GM12875 (cell line): ENCODE results near the gene DNAH17.

Experiments used
- H3K4me3 ChIP-seq: one replicate; pipeline ENCODE4 v1.5.1; 2011; ENCODE audit warnings: low read depth, low read length, control low read depth
- CTCF ChIP-seq: IDR thresholded peaks from 2 replicates; pipeline ENCODE4 v1.5.1; 2011; ENCODE audit warnings: low read depth, mild to moderate bottlenecking, control low read depth, inconsistent platforms, low read length, moderate library complexity, borderline replicate concordance; ENCODE audit not compliant: insufficient read depth

Gene DNAH17

DNA sequence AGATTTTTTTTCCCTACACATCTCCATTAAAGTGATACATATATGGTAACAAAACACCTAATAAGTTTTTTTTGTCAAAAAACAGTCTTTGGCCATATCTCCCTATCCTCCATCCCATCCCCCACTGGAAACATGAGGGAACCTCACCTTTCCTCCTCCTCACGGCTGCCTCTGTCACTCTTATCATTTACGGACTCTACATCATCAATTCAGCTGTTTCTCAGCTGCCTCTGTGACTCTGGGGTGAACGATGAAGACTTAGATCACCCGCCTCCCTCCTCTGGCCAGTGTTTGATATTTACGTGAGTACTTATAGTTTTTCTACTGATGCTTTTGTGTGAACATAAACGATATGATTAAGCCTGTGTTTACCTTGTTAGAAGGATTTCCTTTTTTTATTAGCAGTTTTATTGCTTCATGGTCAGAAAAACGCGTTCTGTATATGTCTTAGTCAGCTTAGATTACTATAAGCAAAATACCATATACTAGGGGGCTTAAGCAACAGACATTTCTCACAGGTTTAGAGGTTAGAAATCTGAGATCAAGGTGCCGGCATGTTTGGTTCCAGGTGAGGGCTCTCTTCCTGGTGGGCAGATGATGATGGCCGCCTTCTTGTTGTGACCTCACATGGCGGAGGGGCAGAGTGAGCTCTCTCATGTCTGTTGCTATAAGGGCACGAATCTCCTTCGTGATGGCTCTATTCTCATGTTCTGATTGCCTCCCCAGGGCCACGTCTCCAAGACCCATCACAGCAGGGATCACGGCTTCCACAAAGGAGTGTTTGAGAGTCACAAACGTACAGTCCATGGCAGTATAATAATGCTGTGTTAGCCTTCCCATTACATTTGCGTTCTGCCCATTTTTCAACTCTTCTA lies 32.1 kb downstream of the DNAH17 start:
- H3K4me3 ChIP-seq = no peak overlapping the region
- no peak for TF ChIP-seq CTCF

DNA sequence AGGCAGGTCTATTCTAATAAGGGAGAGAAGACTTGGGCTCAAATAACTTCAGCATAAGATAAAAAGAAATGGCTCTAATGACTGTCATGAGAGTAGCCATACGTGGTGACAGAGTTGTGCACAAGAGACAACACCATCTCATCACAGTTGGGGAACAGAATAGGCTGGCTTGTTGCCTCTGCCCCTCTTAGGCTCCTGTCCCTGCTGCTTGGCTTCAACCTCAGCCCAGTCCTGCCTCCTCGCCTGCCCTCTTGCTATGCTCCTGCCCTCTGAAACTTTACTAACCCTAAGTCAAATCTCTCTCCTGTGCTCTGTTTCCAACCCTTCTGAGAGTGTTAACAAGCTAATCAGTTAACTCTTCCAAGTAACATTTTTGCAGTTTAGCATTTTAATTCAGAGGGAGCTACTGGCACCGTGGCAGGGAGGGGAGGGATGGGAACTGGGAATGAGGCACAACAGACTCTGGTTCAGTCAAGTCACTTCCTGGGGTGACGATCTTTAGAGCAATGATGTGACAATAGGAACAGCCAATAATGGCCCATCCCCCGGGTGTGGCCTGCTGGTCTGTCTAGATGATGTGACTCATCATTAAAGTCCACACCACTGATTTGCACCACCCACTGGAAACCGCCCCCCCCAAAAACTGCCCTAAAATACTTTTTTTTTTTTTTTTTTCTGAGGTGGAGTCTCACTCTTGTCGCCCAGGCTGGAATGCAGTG lies 35.5 kb downstream of the DNAH17 start:
- no peak for TF ChIP-seq CTCF

DNA sequence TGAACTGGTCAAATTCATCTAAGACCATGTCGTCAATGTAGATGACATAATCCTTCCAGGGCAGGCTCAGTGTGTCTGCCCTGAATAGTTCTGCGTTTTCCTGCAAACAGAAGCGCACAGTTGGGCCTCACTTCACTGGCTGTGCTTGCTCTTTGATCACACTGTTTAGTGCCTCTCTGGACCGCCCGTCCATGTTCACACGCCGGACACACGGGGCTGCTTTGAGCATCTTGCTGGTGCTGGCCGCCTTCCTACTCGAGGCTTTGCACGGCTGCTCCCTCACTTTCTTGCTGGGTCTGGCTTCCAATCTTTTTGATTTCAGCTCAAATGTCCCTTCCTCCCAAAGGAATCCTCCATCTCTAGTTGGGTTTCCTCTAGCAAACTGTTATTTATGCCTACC lies 37.4 kb downstream of the DNAH17 start:
- no peak overlapping the region for H3K4me3 ChIP-seq
- no peak for TF ChIP-seq CTCF

More for the DNA sequence above, 35.5 kb downstream of the DNAH17 start:
- no peak overlapping the region for H3K4me3 ChIP-seq

DNA sequence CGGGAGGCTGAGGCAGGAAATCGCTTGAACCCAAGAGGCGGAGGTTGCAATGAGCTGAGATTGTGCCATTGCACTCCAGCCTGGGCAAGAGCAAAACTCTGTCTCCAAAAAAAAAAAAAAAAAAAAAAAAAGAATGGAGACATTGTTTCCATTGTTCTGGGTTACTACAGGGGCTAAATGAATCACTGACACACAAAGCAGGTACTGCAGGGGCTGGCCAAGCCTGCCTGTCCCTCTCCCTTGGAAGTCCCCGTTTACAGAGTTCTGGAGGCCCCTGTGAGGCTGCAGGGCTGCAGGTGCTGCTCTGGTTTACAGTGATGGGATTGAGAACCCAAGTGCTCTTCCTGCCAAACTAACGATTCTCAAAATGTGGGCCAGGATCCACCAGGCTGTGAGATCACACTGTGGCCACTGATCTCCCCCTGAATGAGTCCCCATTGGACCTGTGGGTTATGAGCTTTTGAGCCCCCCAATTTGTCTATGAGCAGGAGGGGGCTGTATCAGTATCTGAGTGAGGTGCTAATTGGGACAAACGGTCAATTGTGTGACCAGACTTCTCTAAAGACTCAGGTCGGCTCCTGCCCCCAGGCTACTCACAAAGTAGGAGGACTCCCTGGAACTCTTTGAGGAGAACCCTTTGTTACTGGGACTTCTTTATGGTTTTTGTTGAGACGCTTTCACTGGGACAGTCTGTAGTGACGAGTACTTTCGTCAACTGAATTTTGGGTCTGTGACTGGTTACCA lies 39.0 kb downstream of the DNAH17 start:
- no peak for TF ChIP-seq CTCF
- H3K4me3 ChIP-seq = no peak overlapping the region

DNA sequence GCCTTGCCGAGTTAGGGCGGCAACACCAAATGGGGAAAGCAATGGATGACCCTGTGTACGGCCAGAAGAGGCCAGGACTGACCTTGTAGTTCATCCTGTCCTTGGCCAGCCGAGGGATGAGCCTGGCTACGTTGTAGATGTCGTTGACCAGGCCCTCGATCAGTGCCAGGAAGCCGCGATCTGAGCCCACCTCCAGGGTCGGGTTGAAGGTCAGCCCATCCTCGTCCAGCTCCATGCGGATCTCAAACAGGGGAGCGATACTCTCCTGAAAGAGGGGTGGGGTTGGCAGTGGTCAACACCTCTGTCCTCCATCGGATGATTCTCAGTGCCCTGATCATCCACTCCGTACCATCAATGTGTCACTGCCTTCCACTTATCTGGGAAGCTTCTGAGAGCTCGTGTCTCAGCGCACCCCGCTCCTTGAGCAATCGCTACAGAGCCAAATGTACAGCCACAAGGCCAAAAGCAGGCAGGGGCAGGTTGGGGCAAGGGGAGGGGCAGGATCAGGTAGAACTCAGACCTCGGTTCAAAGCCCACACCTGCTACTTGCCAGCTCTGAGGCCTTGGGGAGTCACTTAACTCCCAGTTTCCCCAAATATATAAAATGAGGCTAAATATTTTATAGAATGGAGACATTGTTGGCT lies 39.9 kb downstream of the DNAH17 start:
- TF ChIP-seq CTCF = no peak
- H3K4me3 ChIP-seq = no peak overlapping the region

- no peak for TF ChIP-seq CTCF
- H3K4me3 ChIP-seq = no peak overlapping the region
Observed at GRCh38 chr17:78535273-78536197, 41.7 kb downstream of the DNAH17 start.
